ENCODE results near the gene HOOK2.
"Not testable (repeated sequence)": the region's sequence is repeated elsewhere in the genome, so short reads cannot be mapped to it uniquely, and the experiment has no call there.

The HOOK2 gene

DNA sequence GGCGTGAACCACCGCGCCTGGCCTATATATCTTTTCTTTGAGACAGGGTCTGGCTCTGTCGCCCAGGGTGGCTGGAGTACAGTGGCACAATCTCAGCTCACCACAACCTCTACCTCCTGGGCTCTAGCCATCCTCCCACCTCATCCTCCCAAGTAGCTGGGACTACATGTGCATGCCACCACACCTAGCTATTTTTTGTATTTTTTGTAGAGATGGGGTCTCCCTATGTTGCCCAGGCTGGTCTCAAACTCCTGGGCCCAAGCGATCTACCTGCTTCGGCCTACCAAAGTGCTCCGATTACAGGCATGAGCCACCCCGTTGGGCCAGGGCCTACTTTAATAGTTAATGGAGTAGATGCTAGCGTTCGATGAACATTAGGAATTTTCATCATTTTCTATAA, 55.1 kb downstream of the HOOK2 start:
- no peak for DNase-seq

DNA sequence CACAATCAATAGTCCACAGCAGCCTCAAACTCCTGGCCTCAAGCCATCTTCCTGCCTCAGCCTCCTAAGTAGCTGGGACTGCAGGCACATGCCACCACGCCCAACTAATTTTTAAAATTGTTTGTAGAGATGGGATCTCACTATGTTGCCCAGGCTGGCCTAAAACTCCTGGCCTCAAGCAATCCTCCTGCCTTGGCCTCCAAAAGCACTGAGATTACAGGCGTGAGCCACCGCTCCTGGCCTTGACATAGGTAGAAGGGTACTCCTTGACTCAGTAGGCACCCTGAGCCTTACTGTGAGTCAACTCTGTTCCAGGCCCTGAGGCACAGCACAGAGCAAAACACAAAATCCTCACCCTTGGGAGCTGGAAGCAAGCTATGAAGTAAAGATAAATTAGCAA, 59.4 kb downstream of the HOOK2 start:
- DNase-seq = no peak

DNA sequence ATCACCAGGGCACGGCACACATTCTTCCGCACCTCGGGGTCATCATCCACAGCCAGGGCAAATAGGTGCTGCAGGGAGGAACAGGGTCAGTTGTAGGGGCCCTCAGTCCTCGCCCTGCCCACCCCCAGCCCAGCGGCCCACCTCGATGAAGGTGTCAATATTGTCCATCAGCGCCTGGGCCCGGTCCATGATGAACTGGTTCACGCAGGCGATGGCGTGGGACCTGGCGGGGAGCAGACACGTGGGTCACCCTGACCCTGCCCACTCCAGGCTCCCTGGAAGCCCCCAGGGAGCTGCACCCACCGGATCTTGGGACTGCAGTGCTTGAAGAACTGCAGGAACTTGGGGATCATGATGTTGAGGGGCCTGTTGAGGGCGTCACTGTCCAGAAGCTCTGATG, 60.2 kb downstream of the HOOK2 start:
- no peak for DNase-seq

DNA sequence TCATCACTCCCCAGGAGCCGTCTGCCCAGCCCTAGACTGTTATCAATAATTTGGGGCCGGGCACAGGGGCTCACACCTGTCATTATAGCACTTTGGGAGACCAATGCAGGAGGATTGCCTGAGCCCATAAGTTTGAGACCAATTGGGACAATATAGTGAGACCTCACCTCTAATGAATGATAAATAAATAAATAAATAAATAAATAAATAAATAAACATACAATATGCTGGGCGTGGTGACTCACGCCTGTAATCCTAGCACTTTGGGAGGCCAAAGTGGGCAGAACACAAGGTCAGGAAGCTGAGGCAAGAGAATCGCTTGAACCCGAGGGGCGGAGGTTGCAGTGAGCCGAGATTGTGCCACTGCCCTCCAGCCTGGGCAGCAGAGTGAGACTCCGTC, 62.0 kb downstream of the HOOK2 start:
- DNase-seq = not testable (repeated sequence)

Data from stimulated activated CD4-positive, alpha-beta T cell treated with anti-CD3 and anti-CD28 coated beads, Interleukin-4, amount 100 ng/mL, for 4 hours (primary cell).